K562 (cell line): ENCODE results near the gene DND1. TPM values are rescaled to one million over a fixed set of nuclear protein-coding genes. Genes with fewer than 3 reads are reported as not detected.

ENCODE experiments used
- CXXC5 ChIP-seq: fragments of 250-450 bp; sonication (Bioruptor Pico); IDR thresholded peaks from 2 replicates; pipeline ENCODE4 v1.8.0; 2022; ENCODE audit warnings: inconsistent platforms, mild to moderate bottlenecking, moderate library complexity
- ESRRA ChIP-seq: fragments of 450-650 bp; IDR thresholded peaks from 2 replicates; pipeline ENCODE4 v1.6.1; 2014; ENCODE audit warnings: low read depth, mild to moderate bottlenecking, moderate library complexity, borderline replicate concordance
- FOXM1 ChIP-seq, 2 experiments: fragments of 450-650 bp in 1 of 2; sonication (generic) in 1 of 2; formaldehyde crosslinking in 1 of 2; IDR thresholded peaks; 2 replicates each; pipeline versions ENCODE4 v1.6.1 to v1.9.0; 2017 to 2022; ENCODE audit warnings: low read depth in 2 of 2, mild to moderate bottlenecking in 2 of 2, missing genetic modification reagents in 1 of 2, moderate library complexity in 1 of 2
- MBD2 ChIP-seq: sonication (generic); IDR thresholded peaks from 2 replicates; pipeline ENCODE4 v1.6.1; 2016; ENCODE audit warnings: low read depth, borderline replicate concordance
- MCM7 ChIP-seq, 2 experiments: fragments of 450-650 bp; IDR thresholded peaks; 2 replicates each; pipeline ENCODE4 v1.6.1; 2016 to 2018
- MXI1 ChIP-seq: IDR thresholded peaks from 2 replicates; pipeline ENCODE4 v1.6.1; 2011; ENCODE audit warnings: low read depth, mild to moderate bottlenecking, improper control_type of control experiment, low read length
- NFXL1 ChIP-seq: fragments of 450-650 bp; formaldehyde crosslinking; IDR thresholded peaks from 2 replicates; pipeline ENCODE4 v1.4.0; 2021; ENCODE audit warnings: mild to moderate bottlenecking
- NR3C1 ChIP-seq: sonication (generic); formaldehyde crosslinking; IDR thresholded peaks from 2 replicates; pipeline ENCODE4 v1.8.1; 2022; ENCODE audit warnings: missing genetic modification reagents
- PHB2 ChIP-seq: fragments of 450-650 bp; IDR thresholded peaks from 2 replicates; pipeline ENCODE4 v1.6.1; 2017; ENCODE audit warnings: low read depth
- PHF21A ChIP-seq: fragments of 450-650 bp; IDR thresholded peaks from 2 replicates; pipeline ENCODE4 v1.6.1; 2017; ENCODE audit warnings: low read depth, borderline replicate concordance
- POLR2AphosphoS5 ChIP-seq: IDR thresholded peaks from 2 replicates; pipeline ENCODE4 v1.6.1; 2011; ENCODE audit warnings: mild to moderate bottlenecking, low read depth, low read length, moderate library complexity; ENCODE audit not compliant: control insufficient read depth, insufficient read depth
- POLR2H ChIP-seq: IDR thresholded peaks from 2 replicates; pipeline ENCODE4 v1.6.1; 2016; ENCODE audit warnings: missing genetic modification characterization, low read depth, mild to moderate bottlenecking, control low read depth, missing compliant biosample characterization, moderate library complexity
- RBFOX2 ChIP-seq: fragments of 200-400 bp; formaldehyde crosslinking; IDR thresholded peaks from 2 replicates; pipeline ENCODE4 v1.6.1; 2017; ENCODE audit warnings: low read depth, mild to moderate bottlenecking, low read length, moderate library complexity
- RFX5 ChIP-seq: IDR thresholded peaks from 2 replicates; pipeline ENCODE4 v1.6.1; 2011; ENCODE audit warnings: low read depth, mild to moderate bottlenecking, improper control_type of control experiment, low read length
- SIN3B ChIP-seq: fragments of 450-650 bp; IDR thresholded peaks from 2 replicates; pipeline ENCODE4 v1.6.1; 2017; ENCODE audit warnings: low read depth, mild to moderate bottlenecking, moderate library complexity
- ZNF12 ChIP-seq: sonication (generic); formaldehyde crosslinking; IDR thresholded peaks from 2 replicates; pipeline ENCODE4 v1.4.0; 2020; ENCODE audit warnings: mild to moderate bottlenecking, missing genetic modification reagents
- polyA plus RNA-seq, 8 experiments: library from polyadenylated mRNA; depleted of rRNA in 4 of 8; stranded (reverse) in 5 of 8; unstranded in 3 of 8; fragments of >200 nt; fragmentation: Nextera tagmentation in 2 of 8; fragmentation: Illumina TruSeq in 1 of 8; extraction: Ambion mirVana in 2 of 8; extraction: Trizol in 1 of 8; gene quantifications; 2 replicates each; pipeline versions ENCODE4 v1.2.1 to v1.2.3, GENCODE V29; 2011 to 2014; ENCODE audit warnings: inconsistent platforms in 1 of 8, missing spikeins in 1 of 8
- total RNA-seq, 7 experiments: library from RNA; depleted of rRNA in 6 of 7; stranded (reverse); fragments of >200 nt in 6 of 7; fragmentation: Illumina TruSeq in 2 of 7; extraction: Trizol in 2 of 7; gene quantifications; 2 replicates each; pipeline versions ENCODE4 v1.2.1 to v1.2.3, GENCODE V29; 2011 to 2021; ENCODE audit warnings: low replicate concordance in 1 of 7
- TF ChIP-seq, protein P1 (sequence below), 2 experiments: fragments of 150-350 bp in 1 of 2; IDR thresholded peaks; 2 replicates each; pipeline ENCODE4 v1.6.1; 2012 to 2016; ENCODE audit warnings: low read depth in 2 of 2, low read length in 2 of 2, mild to moderate bottlenecking in 1 of 2, moderate library complexity in 1 of 2
- TF ChIP-seq, protein P2 (sequence below): fragments of 450-650 bp; IDR thresholded peaks from 2 replicates; pipeline ENCODE4 v1.6.1; 2018; ENCODE audit not compliant: partially characterized antibody
- TF ChIP-seq, protein P3 (sequence below), 2 experiments: IDR thresholded peaks; 2 replicates each; pipeline ENCODE4 v1.6.1; 2011; ENCODE audit warnings: borderline replicate concordance in 1 of 2, control low read depth in 1 of 2, low read depth in 1 of 2, low read length in 1 of 2, mild to moderate bottlenecking in 1 of 2, mixed read lengths in 1 of 2, moderate library complexity in 1 of 2; ENCODE audit not compliant: insufficient read depth in 1 of 2, insufficient read length in 1 of 2, poor library complexity in 1 of 2, severe bottlenecking in 1 of 2; ENCODE audit errors: extremely low read depth in 1 of 2

The DND1 gene
- total and polyA plus RNA-seq, 9 of the 15 experiments (the other 6 are each of a cell fraction or from before 2014, with no cell fraction given) = 0.37 to 2.0 (median 0.90) TPM; not detected in 3

DNA sequence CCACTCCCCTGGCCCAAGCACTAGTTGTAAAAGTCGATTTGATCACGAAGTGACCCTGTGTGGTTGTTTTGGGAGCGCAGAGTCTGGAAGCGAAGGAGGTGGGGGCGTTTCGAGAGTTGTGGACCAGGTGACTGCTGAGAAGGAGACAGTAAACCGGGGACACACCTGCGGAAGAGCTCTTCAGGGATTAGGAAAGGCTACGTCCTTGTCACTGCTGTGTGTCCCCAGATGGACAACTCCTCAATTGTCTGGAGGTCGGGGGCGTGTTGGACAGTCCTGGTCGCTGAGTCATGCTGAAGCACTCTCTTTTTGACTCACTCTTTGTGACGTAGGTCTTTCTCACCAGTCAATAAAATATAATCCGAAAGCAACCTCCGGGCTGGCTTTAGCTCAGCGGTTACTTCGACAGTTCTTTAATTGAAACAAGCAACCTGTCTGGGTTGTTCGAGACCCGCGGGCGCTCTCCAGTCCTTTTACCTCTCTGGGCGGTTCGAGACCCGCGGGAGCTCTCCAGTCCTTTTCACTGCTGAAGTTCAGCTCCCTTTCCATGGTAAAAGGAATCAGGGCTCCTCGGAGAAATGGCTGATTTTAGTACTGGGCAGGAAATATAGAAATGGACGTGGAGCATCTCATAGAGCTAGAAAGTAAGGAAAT lies 37.6 kb upstream of the DND1 start (continued):
- TF ChIP-seq FOXM1 (IDR thresholded peaks at IDR 0.05; ENCODE audit: low read depth) (peak; percentile 25; the same call in 1 of the 2 replicates), FOXM1 (CRISPR knock-in tag; IDR thresholded peaks at IDR 0.05; ENCODE audit: low read depth) (no peak), CXXC5 (CRISPR knock-in tag) (peak; percentile 69), ESRRA (peak; percentile 81), NR3C1 (CRISPR knock-in tag) (no peak), PHF21A (peak; percentile 48; the same call in 1 of the 2 replicates), SIN3B (peak; percentile 11; the same call in 1 of the 2 replicates), POLR2AphosphoS5 (peak; percentile 81), MXI1 (peak; percentile 70; the same call in 1 of the 2 replicates), RFX5 (peak; percentile 68; the same call in 1 of the 2 replicates), POLR2H (tag) (peak; percentile 100), RBFOX2 (peak; percentile 65), PHB2 (no peak), ZNF12 (CRISPR knock-in tag) (no peak), MCM7 (IDR thresholded peaks at IDR 0.05) (no peak), NFXL1 (no peak), MBD2 (peak; percentile 20; the same call in 1 of the 2 replicates)
- TF ChIP-seq, protein P1, sequence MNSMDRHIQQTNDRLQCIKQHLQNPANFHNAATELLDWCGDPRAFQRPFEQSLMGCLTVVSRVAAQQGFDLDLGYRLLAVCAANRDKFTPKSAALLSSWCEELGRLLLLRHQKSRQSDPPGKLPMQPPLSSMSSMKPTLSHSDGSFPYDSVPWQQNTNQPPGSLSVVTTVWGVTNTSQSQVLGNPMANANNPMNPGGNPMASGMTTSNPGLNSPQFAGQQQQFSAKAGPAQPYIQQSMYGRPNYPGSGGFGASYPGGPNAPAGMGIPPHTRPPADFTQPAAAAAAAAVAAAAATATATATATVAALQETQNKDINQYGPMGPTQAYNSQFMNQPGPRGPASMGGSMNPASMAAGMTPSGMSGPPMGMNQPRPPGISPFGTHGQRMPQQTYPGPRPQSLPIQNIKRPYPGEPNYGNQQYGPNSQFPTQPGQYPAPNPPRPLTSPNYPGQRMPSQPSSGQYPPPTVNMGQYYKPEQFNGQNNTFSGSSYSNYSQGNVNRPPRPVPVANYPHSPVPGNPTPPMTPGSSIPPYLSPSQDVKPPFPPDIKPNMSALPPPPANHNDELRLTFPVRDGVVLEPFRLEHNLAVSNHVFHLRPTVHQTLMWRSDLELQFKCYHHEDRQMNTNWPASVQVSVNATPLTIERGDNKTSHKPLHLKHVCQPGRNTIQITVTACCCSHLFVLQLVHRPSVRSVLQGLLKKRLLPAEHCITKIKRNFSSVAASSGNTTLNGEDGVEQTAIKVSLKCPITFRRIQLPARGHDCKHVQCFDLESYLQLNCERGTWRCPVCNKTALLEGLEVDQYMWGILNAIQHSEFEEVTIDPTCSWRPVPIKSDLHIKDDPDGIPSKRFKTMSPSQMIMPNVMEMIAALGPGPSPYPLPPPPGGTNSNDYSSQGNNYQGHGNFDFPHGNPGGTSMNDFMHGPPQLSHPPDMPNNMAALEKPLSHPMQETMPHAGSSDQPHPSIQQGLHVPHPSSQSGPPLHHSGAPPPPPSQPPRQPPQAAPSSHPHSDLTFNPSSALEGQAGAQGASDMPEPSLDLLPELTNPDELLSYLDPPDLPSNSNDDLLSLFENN (IDR thresholded peaks at IDR 0.05; ENCODE audit: low read depth in 2 of 2, low read length in 2 of 2) = peak in 1 of 2 experiments; percentile 51; a peak in 1 of 4 replicates
- TF ChIP-seq, protein P2, sequence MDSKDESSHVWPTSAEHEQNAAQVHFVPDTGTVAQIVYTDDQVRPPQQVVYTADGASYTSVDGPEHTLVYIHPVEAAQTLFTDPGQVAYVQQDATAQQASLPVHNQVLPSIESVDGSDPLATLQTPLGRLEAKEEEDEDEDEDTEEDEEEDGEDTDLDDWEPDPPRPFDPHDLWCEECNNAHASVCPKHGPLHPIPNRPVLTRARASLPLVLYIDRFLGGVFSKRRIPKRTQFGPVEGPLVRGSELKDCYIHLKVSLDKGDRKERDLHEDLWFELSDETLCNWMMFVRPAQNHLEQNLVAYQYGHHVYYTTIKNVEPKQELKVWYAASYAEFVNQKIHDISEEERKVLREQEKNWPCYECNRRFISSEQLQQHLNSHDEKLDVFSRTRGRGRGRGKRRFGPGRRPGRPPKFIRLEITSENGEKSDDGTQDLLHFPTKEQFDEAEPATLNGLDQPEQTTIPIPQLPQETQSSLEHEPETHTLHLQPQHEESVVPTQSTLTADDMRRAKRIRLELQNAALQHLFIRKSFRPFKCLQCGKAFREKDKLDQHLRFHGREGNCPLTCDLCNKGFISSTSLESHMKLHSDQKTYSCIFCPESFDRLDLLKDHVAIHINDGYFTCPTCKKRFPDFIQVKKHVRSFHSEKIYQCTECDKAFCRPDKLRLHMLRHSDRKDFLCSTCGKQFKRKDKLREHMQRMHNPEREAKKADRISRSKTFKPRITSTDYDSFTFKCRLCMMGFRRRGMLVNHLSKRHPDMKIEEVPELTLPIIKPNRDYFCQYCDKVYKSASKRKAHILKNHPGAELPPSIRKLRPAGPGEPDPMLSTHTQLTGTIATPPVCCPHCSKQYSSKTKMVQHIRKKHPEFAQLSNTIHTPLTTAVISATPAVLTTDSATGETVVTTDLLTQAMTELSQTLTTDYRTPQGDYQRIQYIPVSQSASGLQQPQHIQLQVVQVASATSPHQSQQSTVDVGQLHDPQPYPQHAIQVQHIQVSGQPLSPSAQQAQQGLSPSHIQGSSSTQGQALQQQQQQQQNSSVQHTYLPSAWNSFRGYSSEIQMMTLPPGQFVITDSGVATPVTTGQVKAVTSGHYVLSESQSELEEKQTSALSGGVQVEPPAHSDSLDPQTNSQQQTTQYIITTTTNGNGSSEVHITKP = peak; percentile 47
- TF ChIP-seq, protein P3, sequence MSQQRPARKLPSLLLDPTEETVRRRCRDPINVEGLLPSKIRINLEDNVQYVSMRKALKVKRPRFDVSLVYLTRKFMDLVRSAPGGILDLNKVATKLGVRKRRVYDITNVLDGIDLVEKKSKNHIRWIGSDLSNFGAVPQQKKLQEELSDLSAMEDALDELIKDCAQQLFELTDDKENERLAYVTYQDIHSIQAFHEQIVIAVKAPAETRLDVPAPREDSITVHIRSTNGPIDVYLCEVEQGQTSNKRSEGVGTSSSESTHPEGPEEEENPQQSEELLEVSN (IDR thresholded peaks at IDR 0.05; ENCODE audit: borderline replicate concordance in 1 of 2, extremely low read depth in 1 of 2, insufficient read depth in 1 of 2, insufficient read length in 1 of 2, low read depth in 1 of 2, low read length in 1 of 2, poor library complexity in 1 of 2, severe bottlenecking in 1 of 2) = peak in 1 of 2 experiments; percentile 9
